Vagina (tissue), 2 donors: ENCODE data around the gene HABP2. TPM values are rescaled to one million over a fixed set of nuclear protein-coding genes. Genes with fewer than 3 reads are reported as not detected.

Experiments
- DNase-seq, 2 donors: peaks; one replicate each; pipeline ENCODE4 v3.0.0-alpha.2; 2017; ENCODE audit errors: extremely low spot score in 2 of 2
- H3K27ac ChIP-seq: fragments of 200-600 bp; sonication (generic); one replicate; pipeline ENCODE4 v1.5.1; 2019
- H3K27me3 ChIP-seq: fragments of 200-600 bp; sonication (generic); one replicate; pipeline ENCODE4 v1.5.1; 2019
- H3K36me3 ChIP-seq, 2 donors: fragments of 200-600 bp; sonication (generic); one replicate each; pipeline ENCODE4 v1.5.1; 2017 to 2019
- H3K4me1 ChIP-seq: fragments of 200-600 bp; sonication (generic); one replicate; pipeline ENCODE4 v1.5.1; 2019
- H3K4me3 ChIP-seq, 2 donors: fragments of 200-600 bp; sonication (generic); 1 replicate in 1 of 2; 2 replicates in 1 of 2; pipeline ENCODE4 v1.5.1; 2016 to 2019
- H3K9me3 ChIP-seq: fragments of 200-600 bp; sonication (generic); one replicate; pipeline ENCODE4 v1.5.1; 2019
- POLR2A ChIP-seq, 2 donors: fragments of 450-650 bp; IDR thresholded peaks; one replicate each; pipeline ENCODE4 v1.6.1; 2017; ENCODE audit warnings: antibody characterized with exemption in 2 of 2, mild to moderate bottlenecking in 2 of 2, moderate library complexity in 2 of 2
- POLR2AphosphoS5 ChIP-seq, 2 donors: sonication (generic); formaldehyde crosslinking; IDR thresholded peaks; one replicate each; pipeline ENCODE4 v1.9.0; 2017; ENCODE audit warnings: antibody characterized with exemption in 2 of 2, mild to moderate bottlenecking in 2 of 2, low read depth in 1 of 2; ENCODE audit not compliant: insufficient read depth in 1 of 2
- intact Hi-C: fragments of 100-400 bp; cut with DNase I; formaldehyde crosslinking; loops from one replicate; pipeline ENCODE4 v1.15.1; 2023
- total RNA-seq: library from RNA; depleted of rRNA; stranded (reverse); fragments of >200 nt; gene quantifications from one replicate; pipeline ENCODE4 v1.2.3, GENCODE V29; 2016
- TF ChIP-seq, protein P1 (sequence below), 3 experiments: fragments of 450-650 bp in 2 of 3; fragments of 200-600 bp in 1 of 3; sonication (generic) in 1 of 3; IDR thresholded peaks; one replicate each; pipeline ENCODE4 v1.5.1; 2017 to 2019; ENCODE audit warnings: antibody characterized with exemption in 3 of 3, mild to moderate bottlenecking in 2 of 3, moderate library complexity in 2 of 3

The HABP2 gene
- total RNA-seq, 1 donor from 2014 or later: not detected

DNA sequence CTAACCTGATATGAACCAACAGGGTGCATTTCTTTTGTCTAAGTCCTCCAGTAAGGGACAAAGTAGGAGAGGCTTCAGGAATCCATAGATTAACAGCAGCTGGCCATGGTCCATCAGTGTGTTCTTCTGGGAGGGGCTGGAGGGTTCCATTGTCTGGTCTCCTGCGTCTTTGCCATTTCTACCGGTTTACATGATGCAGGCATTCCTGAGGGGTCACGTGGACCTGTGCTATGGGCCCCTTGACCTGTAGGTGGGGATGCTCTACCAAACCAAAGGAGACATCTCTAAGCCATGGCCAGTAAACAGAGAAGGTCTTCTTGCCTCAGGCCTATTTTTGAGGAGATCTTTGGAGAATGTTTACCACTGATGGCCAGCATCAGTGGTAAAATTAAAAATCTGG, 28.7 kb upstream of the HABP2 start:
- intact Hi-C loops: no loop called here
- Histone ChIP-seq H3K27me3 (no peaks in the 10 kb centered on the region), H3K36me3 (no peaks in the 10 kb centered on the region), H3K9me3 (no peaks in the 10 kb centered on the region), H3K4me3 (no peak overlapping the region), H3K4me1 (no peaks in the 10 kb centered on the region), H3K27ac (no peak overlapping the region)
- TF ChIP-seq, protein P1, sequence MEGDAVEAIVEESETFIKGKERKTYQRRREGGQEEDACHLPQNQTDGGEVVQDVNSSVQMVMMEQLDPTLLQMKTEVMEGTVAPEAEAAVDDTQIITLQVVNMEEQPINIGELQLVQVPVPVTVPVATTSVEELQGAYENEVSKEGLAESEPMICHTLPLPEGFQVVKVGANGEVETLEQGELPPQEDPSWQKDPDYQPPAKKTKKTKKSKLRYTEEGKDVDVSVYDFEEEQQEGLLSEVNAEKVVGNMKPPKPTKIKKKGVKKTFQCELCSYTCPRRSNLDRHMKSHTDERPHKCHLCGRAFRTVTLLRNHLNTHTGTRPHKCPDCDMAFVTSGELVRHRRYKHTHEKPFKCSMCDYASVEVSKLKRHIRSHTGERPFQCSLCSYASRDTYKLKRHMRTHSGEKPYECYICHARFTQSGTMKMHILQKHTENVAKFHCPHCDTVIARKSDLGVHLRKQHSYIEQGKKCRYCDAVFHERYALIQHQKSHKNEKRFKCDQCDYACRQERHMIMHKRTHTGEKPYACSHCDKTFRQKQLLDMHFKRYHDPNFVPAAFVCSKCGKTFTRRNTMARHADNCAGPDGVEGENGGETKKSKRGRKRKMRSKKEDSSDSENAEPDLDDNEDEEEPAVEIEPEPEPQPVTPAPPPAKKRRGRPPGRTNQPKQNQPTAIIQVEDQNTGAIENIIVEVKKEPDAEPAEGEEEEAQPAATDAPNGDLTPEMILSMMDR (IDR thresholded peaks at IDR 0.05): no peak
- no peak for TF ChIP-seq POLR2AphosphoS5 (IDR thresholded peaks at IDR 0.05; ENCODE audit: insufficient read depth in 1 of 2, low read depth in 1 of 2)
- TF ChIP-seq POLR2A (IDR thresholded peaks at IDR 0.05): no peak
- no peak for DNase-seq

DNA sequence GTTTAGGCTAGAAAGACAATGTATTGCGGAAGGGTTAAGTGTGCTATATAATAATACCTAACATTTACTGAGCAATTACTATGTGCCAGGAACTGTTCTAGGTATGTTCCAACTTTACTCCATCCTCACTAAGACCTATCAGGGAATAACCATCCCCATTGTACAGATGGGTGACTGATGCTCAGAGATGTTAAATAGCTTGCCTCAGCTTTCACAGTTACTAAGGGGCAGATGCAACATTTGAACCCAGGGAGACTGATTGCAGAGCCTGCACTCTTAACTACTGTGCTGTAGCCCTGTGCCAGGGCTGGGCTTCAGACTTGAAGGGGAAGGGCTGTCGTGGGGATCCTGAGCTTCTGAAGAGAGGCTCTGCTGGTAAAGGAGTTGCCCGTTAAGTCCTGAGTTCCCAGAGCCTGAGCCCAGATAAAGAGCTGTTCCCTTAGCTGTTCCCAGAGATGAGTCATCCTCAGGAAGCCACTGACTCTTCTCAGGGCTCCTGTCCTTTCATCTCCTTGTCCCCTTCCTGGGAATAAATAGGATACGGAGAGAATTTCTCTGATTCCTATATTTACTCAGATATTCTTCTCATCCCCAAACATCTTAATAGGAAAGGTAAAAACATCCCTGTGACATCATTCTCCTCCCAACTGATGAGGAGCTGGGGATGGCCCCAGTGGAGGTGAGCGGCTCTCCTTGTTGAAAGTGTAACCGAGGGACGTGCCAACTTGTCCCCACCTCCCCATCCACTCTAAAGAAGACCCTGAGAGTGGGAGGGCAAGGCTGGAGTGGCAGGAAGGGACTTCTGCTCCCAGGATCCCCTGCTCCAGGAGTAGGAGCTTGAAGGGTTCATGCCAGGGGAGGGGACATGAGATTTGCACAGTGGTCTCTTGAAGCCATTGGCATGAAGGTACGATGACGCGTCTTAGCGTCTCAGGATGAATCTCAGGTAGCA, 28.0 kb upstream of the HABP2 start:
- no peaks in the 10 kb centered on the region for H3K27me3 ChIP-seq
- no peaks in the 10 kb centered on the region for H3K4me1 ChIP-seq
- no peak overlapping the region for H3K4me3 ChIP-seq
- no peak for DNase-seq
- TF ChIP-seq POLR2AphosphoS5 (IDR thresholded peaks at IDR 0.05; ENCODE audit: insufficient read depth in 1 of 2, low read depth in 1 of 2): no peak
- TF ChIP-seq, protein P1 (IDR thresholded peaks at IDR 0.05): no peak
- no peak for TF ChIP-seq POLR2A (IDR thresholded peaks at IDR 0.05)
- H3K27ac ChIP-seq: no peak overlapping the region
- H3K36me3 ChIP-seq: no peaks in the 10 kb centered on the region
- intact Hi-C loops: no loop called here
- no peaks in the 10 kb centered on the region for H3K9me3 ChIP-seq

DNA sequence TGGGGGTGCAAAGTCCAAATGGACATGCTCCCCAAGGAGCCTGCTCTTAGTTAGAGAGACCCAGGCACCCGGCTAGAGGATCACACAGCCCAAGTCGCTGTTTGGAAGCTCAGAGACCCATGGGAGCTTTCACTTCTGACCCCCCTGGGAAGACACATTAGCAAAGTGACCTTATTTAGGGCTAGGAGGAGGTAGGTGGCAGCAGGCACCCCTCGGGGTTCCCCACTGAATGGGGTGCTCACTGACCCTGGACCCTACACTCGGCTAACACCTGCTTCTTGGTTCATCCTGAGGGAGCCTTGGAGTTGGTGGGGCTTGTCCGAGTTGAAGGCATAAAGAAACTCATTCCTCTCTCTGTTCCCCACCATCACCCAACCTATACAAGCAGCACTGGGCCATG, 27.1 kb upstream of the HABP2 start:
- Histone ChIP-seq H3K36me3 (no peaks in the 10 kb centered on the region), H3K9me3 (no peaks in the 10 kb centered on the region), H3K4me1 (no peaks in the 10 kb centered on the region), H3K4me3 (no peak overlapping the region), H3K27me3 (no peaks in the 10 kb centered on the region), H3K27ac (no peak overlapping the region)
- TF ChIP-seq POLR2AphosphoS5 (IDR thresholded peaks at IDR 0.05; ENCODE audit: insufficient read depth in 1 of 2, low read depth in 1 of 2) (no peak), POLR2A (IDR thresholded peaks at IDR 0.05) (no peak)
- TF ChIP-seq, protein P1 (IDR thresholded peaks at IDR 0.05): no peak
- DNase-seq: no peak
- intact Hi-C loops: no loop called here

DNA sequence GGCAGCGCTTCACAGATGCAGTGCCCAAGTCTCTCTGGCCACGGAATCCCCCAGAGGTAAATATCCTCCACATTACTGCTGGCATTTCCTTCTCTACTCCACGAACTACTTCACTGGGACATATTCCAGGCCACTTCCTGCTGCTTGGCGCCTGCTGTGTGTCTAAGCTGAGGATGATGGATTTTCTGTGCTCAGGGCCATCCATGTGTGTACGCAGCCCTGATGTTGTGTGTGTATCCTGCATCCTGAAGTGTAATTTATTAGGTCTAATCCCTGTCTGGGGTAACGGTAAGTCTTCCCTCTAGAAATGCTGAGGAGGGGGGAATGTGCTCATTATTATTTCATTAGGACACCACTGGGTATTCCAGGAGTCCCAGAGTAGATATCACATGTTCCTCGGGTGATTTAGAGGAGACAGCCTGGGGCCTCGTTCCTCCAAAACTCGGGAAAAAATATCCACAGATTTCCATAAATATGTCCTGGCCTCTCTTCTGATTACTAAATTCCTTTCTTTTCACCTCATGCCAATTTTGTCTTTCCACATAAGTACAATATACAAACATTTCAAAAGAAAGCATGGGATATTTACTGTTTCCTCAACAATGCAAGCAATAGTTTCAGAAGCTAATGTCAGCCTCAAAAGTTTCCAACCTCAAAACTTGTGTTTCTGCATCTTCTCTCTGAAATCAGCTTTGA, 25.5 kb upstream of the HABP2 start:
- intact Hi-C loops: no loop called here
- peak in 1 of 2 donors; percentile 58 for DNase-seq

More for the DNA sequence above, 25.5 kb upstream of the HABP2 start:
- Histone ChIP-seq H3K4me3 (no peak overlapping the region), H3K27ac (no peak overlapping the region), H3K9me3 (no peaks in the 10 kb centered on the region), H3K27me3 (no peaks in the 10 kb centered on the region), H3K4me1 (no peaks in the 10 kb centered on the region), H3K36me3 (no peaks in the 10 kb centered on the region)
- TF ChIP-seq, protein P1 (IDR thresholded peaks at IDR 0.05): no peak
- TF ChIP-seq POLR2AphosphoS5 (IDR thresholded peaks at IDR 0.05; ENCODE audit: insufficient read depth in 1 of 2, low read depth in 1 of 2) (no peak), POLR2A (IDR thresholded peaks at IDR 0.05) (no peak)
